ENCODE results near the gene NRCAM. TPM values are rescaled to one million over a fixed set of nuclear protein-coding genes. Genes with fewer than 3 reads are reported as not detected.

The NRCAM gene
- total and polyA plus RNA-seq, 10 of the 15 experiments (the other 5 are each of a cell fraction or from before 2014, with no cell fraction given): 0.30 to 2.0 (median 1.0) TPM

DNA sequence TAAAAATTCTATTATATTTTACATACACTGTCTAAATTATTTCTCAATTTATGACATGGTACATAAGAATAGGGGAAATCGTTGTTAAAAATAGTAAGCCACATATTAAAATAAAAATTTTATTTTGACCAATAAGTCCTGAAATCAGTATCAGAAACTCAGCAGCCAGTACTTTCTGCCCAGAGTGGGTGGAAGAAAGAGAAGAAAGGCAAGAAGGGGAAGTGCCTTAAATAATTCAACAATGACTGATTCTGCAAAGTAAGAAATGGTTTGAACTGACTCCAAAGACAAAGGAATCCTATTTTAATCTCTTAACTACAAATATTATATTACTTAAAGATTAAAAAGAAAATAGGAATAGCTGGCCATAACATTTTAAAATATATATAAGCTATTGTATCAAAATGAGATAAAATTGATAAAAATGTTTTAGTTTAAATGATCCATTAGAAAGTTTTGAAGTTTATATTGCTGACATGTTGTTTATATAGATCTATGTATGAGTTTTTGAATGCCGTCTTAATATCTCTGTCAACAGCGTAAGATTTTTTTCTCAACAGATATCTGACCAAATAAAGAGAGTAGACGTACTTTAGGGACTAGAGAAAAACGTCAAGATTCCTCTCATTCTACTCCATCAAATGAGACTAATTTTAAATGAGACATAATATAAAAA lies 30.2 kb upstream of the NRCAM start (continued):
- TF ChIP-seq CUX1 (IDR thresholded peaks at IDR 0.05; ENCODE audit: insufficient replicate concordance, low read depth, low read length) (no peak), POLR2AphosphoS2 (IDR thresholded peaks at IDR 0.05; ENCODE audit: low read depth, low read length) (no peak), POU2F2 (IDR thresholded peaks at IDR 0.05; ENCODE audit: borderline replicate concordance, low read depth, low read length) (no peak), BHLHE40 (IDR thresholded peaks at IDR 0.05; ENCODE audit: borderline replicate concordance in 1 of 2, low read depth in 2 of 2, low read length in 1 of 2) (no peak), FOXK2 (IDR thresholded peaks at IDR 0.05) (no peak), RFX5 (IDR thresholded peaks at IDR 0.05; ENCODE audit: low read depth, low read length) (no peak), NFIC (IDR thresholded peaks at IDR 0.05; ENCODE audit: low read depth, low read length) (peak; percentile 73), CBX3 (IDR thresholded peaks at IDR 0.05; ENCODE audit: borderline replicate concordance, low read depth) (no peak), SREBF1 (IDR thresholded peaks at IDR 0.05; ENCODE audit: low read length) (no peak), NFXL1 (IDR thresholded peaks at IDR 0.05; ENCODE audit: borderline replicate concordance) (no peak), STAT3 (IDR thresholded peaks at IDR 0.05; ENCODE audit: low read depth, low read length) (no peak), ZBTB40 (IDR thresholded peaks at IDR 0.05; ENCODE audit: borderline replicate concordance) (no peak), SIX5 (IDR thresholded peaks at IDR 0.05; ENCODE audit: low read depth, low read length, severe bottlenecking) (no peak), ATF3 (IDR thresholded peaks at IDR 0.05; ENCODE audit: borderline replicate concordance, extremely low read depth, low read depth, low read length) (no peak), MLLT1 (IDR thresholded peaks at IDR 0.05) (no peak), SREBF2 (IDR thresholded peaks at IDR 0.05; ENCODE audit: low read length) (no peak), POLR2AphosphoS5 (IDR thresholded peaks at IDR 0.05; ENCODE audit: low read length) (no peak), FOXM1 (IDR thresholded peaks at IDR 0.05; ENCODE audit: low read depth, low read length) (0 out of 2 replicates have a peak, but pooled peaks have one; percentile 20)
